RWPE1 (cell line): ENCODE results near the gene PDCD1LG2.

Experiments
- CTCF ChIA-PET: fragments of 350-600 bp; sonication (Branson Sonifier 250); formaldehyde crosslinking; extraction: SDS; loops from one replicate; lab custom pipeline; 2021; lab: Yijun Ruan, JAX
- POLR2A ChIA-PET: fragments of 400-600 bp; formaldehyde crosslinking; extraction: SDS; loops from one replicate; lab custom pipeline; 2020; ENCODE audit warnings: antibody characterized with exemption; ENCODE audit not compliant: low non-redundant PET; lab: Yijun Ruan, JAX
- DNase-seq: peaks from one replicate; pipeline ENCODE4 v3.0.0; 2012; ENCODE audit warnings: low spot score
- H3K27ac ChIP-seq: fragments of 450-650 bp; 2 replicates; pipeline ENCODE4 v1.5.1; 2017
- CTCF ChIP-seq: fragments of 450-650 bp; conservative IDR thresholded peaks from 2 replicates; pipeline ENCODE4 v1.5.1; 2017; ENCODE audit warnings: low read depth, mild to moderate bottlenecking

The PDCD1LG2 gene

GRCh38 chr9:5582835-5583195 lies 72.5 kb downstream of the PDCD1LG2 start:
- TF ChIP-seq CTCF, result no peak
- no peak for DNase-seq
- POLR2A ChIA-PET, result no interaction called here
- CTCF ChIA-PET, result interaction anchor here (0.6 kb wide), 1 partner anchor 64 kb away, joined by 3 read pairs; no protein-coding TSS in a partner anchor
- no peak overlapping the region for H3K27ac ChIP-seq

GRCh38 chr9:5586391-5586802 lies 76.1 kb downstream of the PDCD1LG2 start:
- ChIA-PET CTCF (no interaction called here), POLR2A (no interaction called here)
- no peak for TF ChIP-seq CTCF
- DNase-seq, result no peak
- no peak overlapping the region for H3K27ac ChIP-seq

- POLR2A ChIA-PET, result no interaction called here
- no peak for DNase-seq
- CTCF ChIA-PET, result no interaction called here
- H3K27ac ChIP-seq, result no peak overlapping the region
- TF ChIP-seq CTCF, result no peak
Observed at GRCh38 chr9:5587024-5587423, 76.7 kb downstream of the PDCD1LG2 start.

GRCh38 chr9:5592231-5592630 lies 81.9 kb downstream of the PDCD1LG2 start:
- no peak for DNase-seq
- CTCF ChIA-PET, result no interaction called here
- H3K27ac ChIP-seq, result no peak overlapping the region
- POLR2A ChIA-PET, result no interaction called here
- TF ChIP-seq CTCF, result no peak

GRCh38 chr9:5592904-5593303 lies 82.6 kb downstream of the PDCD1LG2 start:
- TF ChIP-seq CTCF, result no peak
- DNase-seq, result no peak
- CTCF ChIA-PET, result no interaction called here
- no peak overlapping the region for H3K27ac ChIP-seq
- POLR2A ChIA-PET, result no interaction called here

GRCh38 chr9:5593904-5594303 lies 83.6 kb downstream of the PDCD1LG2 start:
- no peak for DNase-seq
- no peak for TF ChIP-seq CTCF
- H3K27ac ChIP-seq, result no peak overlapping the region
- POLR2A ChIA-PET, result no interaction called here
- CTCF ChIA-PET, result no interaction called here

GRCh38 chr9:5596173-5596572 lies 85.8 kb downstream of the PDCD1LG2 start:
- CTCF ChIA-PET, result no interaction called here

More at GRCh38 chr9:5596173-5596572, 85.8 kb downstream of the PDCD1LG2 start:
- DNase-seq, result no peak
- POLR2A ChIA-PET, result no interaction called here
- H3K27ac ChIP-seq, result no peak overlapping the region
- TF ChIP-seq CTCF, result no peak
